Retina (tissue), 1 donor: ENCODE measurements around the gene LEMD1.
"Not testable (repeated sequence)": the region's sequence is repeated elsewhere in the genome, so short reads cannot be mapped to it uniquely, and the experiment has no call there.

Source experiments
- DNase-seq: peaks from one replicate; pipeline ENCODE4 v3.0.0-alpha.2; 2016

Gene LEMD1

GRCh38 chr1:205424901-205425600 lies 3.2 kb upstream of the LEMD1 start:
- no peak for DNase-seq

- DNase-seq: no peak
These were observed 2.1 kb upstream of the LEMD1 start for GRCh38 chr1:205423814-205424399.

- no peak for DNase-seq
These were observed 1.3 kb upstream of the LEMD1 start for GRCh38 chr1:205422993-205423642.

GRCh38 chr1:205420938-205421337 lies 918 bp downstream of the LEMD1 start:
- no peak for DNase-seq

GRCh38 chr1:205417870-205418635 lies 3.8 kb downstream of the LEMD1 start:
- peak; percentile 47 for DNase-seq

GRCh38 chr1:205416322-205416721 lies 5.5 kb downstream of the LEMD1 start:
- no peak for DNase-seq

- DNase-seq: no peak
These were observed 11.1 kb downstream of the LEMD1 start for GRCh38 chr1:205410581-205411298.

- DNase-seq: no peak
These were observed 13.9 kb downstream of the LEMD1 start for GRCh38 chr1:205407970-205408369.

GRCh38 chr1:205406252-205406651 lies 15.6 kb downstream of the LEMD1 start:
- not testable (repeated sequence) for DNase-seq

- DNase-seq: not testable (repeated sequence)
These were observed 17.4 kb downstream of the LEMD1 start for GRCh38 chr1:205404484-205404883.

- no peak for DNase-seq
These were observed 23.3 kb downstream of the LEMD1 start for GRCh38 chr1:205398586-205398985.

- DNase-seq: peak; percentile 71
These were observed 24.8 kb downstream of the LEMD1 start for GRCh38 chr1:205396967-205397616.

GRCh38 chr1:205395616-205396015 lies 26.2 kb downstream of the LEMD1 start:
- no peak for DNase-seq

GRCh38 chr1:205392650-205393049 lies 29.2 kb downstream of the LEMD1 start:
- no peak for DNase-seq

- DNase-seq: no peak
These were observed 30.5 kb downstream of the LEMD1 start for GRCh38 chr1:205391386-205391785.

- DNase-seq: no peak
These were observed 34.0 kb downstream of the LEMD1 start for GRCh38 chr1:205387845-205388244.

- not testable (repeated sequence) for DNase-seq
These were observed 38.9 kb downstream of the LEMD1 start for GRCh38 chr1:205382990-205383389.

GRCh38 chr1:205382561-205382960 lies 39.3 kb downstream of the LEMD1 start:
- DNase-seq: no peak

GRCh38 chr1:205381305-205381704 lies 40.6 kb downstream of the LEMD1 start:
- no peak for DNase-seq

GRCh38 chr1:205380882-205381281 lies 41.0 kb downstream of the LEMD1 start:
- DNase-seq: no peak

GRCh38 chr1:205379056-205379455 lies 42.8 kb downstream of the LEMD1 start:
- DNase-seq: no peak

GRCh38 chr1:205377355-205377754 lies 44.5 kb downstream of the LEMD1 start:
- no peak for DNase-seq
